ENCODE measurements around the gene UACA.

Gene UACA

GRCh38 chr15:70720228-70721016 lies 42.9 kb downstream of the UACA start:
- no peak for ATAC-seq
- TF ChIP-seq PPARA (CRISPR knock-in tag; IDR thresholded peaks at IDR 0.05; ENCODE audit: borderline replicate concordance) (no peak), ZC3H10 (CRISPR knock-in tag; IDR thresholded peaks at IDR 0.05) (no peak), ZNF70 (CRISPR knock-in tag; IDR thresholded peaks at IDR 0.05) (no peak), ISL1 (CRISPR knock-in tag; IDR thresholded peaks at IDR 0.05) (no peak)

GRCh38 chr15:70717237-70717793 lies 46.0 kb downstream of the UACA start:
- TF ChIP-seq SNAI2 (CRISPR knock-in tag; IDR thresholded peaks at IDR 0.05), result no peak
- TF ChIP-seq CSRNP3 (CRISPR knock-in tag; IDR thresholded peaks at IDR 0.05), result no peak
- no peak for TF ChIP-seq POU6F1 (CRISPR knock-in tag; IDR thresholded peaks at IDR 0.05; ENCODE audit: borderline replicate concordance, low read depth)
- no peak for TF ChIP-seq ZFP3 (CRISPR knock-in tag; IDR thresholded peaks at IDR 0.05)
- TF ChIP-seq ZFP30 (CRISPR knock-in tag; IDR thresholded peaks at IDR 0.05), result no peak
- TF ChIP-seq RARB (CRISPR knock-in tag; IDR thresholded peaks at IDR 0.05), result no peak
- TF ChIP-seq ZNF8 (CRISPR knock-in tag; IDR thresholded peaks at IDR 0.05), result no peak
- TF ChIP-seq OSR1 (CRISPR knock-in tag; IDR thresholded peaks at IDR 0.05), result no peak
- ATAC-seq, result no peak; the same call in 2 of the 3 replicates

- ATAC-seq, result peak; percentile 11; the same call in 2 of the 3 replicates
- TF ChIP-seq ZNF70 (CRISPR knock-in tag; IDR thresholded peaks at IDR 0.05), result no peak
- 0 out of 2 replicates have a peak, but pooled peaks have one; percentile 15 for TF ChIP-seq CREB5 (CRISPR knock-in tag; IDR thresholded peaks at IDR 0.05; ENCODE audit: low read depth)
- TF ChIP-seq ZC3H10 (CRISPR knock-in tag; IDR thresholded peaks at IDR 0.05), result no peak
- peak; percentile 58; the same call in 1 of the 2 replicates for TF ChIP-seq ZFP3 (CRISPR knock-in tag; IDR thresholded peaks at IDR 0.05)
- TF ChIP-seq POU6F1 (CRISPR knock-in tag; IDR thresholded peaks at IDR 0.05; ENCODE audit: borderline replicate concordance, low read depth), result no peak
Measured at GRCh38 chr15:70715840-70716485, 47.4 kb downstream of the UACA start.

GRCh38 chr15:70714565-70714964 lies 48.8 kb downstream of the UACA start:
- peak; percentile 57 for ATAC-seq
- no peak for TF ChIP-seq CSRNP3 (CRISPR knock-in tag; IDR thresholded peaks at IDR 0.05)
- no peak for TF ChIP-seq PATZ1 (CRISPR knock-in tag; IDR thresholded peaks at IDR 0.05; ENCODE audit: borderline replicate concordance)
- no peak for TF ChIP-seq GLIS3 (CRISPR knock-in tag; IDR thresholded peaks at IDR 0.05)
- TF ChIP-seq ZC3H10 (CRISPR knock-in tag; IDR thresholded peaks at IDR 0.05), result no peak
- no peak for TF ChIP-seq ESRRG (CRISPR knock-in tag; IDR thresholded peaks at IDR 0.05)
- no peak for TF ChIP-seq ARNTL (CRISPR knock-in tag; IDR thresholded peaks at IDR 0.05; ENCODE audit: borderline replicate concordance, low read depth)
- TF ChIP-seq TOX (CRISPR knock-in tag; IDR thresholded peaks at IDR 0.05; ENCODE audit: borderline replicate concordance), result no peak
- no peak for TF ChIP-seq BACH2 (CRISPR knock-in tag; IDR thresholded peaks at IDR 0.05; ENCODE audit: borderline replicate concordance)
- no peak for TF ChIP-seq ZNF70 (CRISPR knock-in tag; IDR thresholded peaks at IDR 0.05)
- no peak for TF ChIP-seq CSDC2 (CRISPR knock-in tag; IDR thresholded peaks at IDR 0.05)
- no peak for TF ChIP-seq OSR1 (CRISPR knock-in tag; IDR thresholded peaks at IDR 0.05)
- no peak for TF ChIP-seq RARB (CRISPR knock-in tag; IDR thresholded peaks at IDR 0.05)
- TF ChIP-seq CREB5 (CRISPR knock-in tag; IDR thresholded peaks at IDR 0.05; ENCODE audit: low read depth), result no peak
- TF ChIP-seq ZFP30 (CRISPR knock-in tag; IDR thresholded peaks at IDR 0.05), result no peak
- TF ChIP-seq TCF4 (CRISPR knock-in tag; IDR thresholded peaks at IDR 0.05; ENCODE audit: borderline replicate concordance), result no peak
- no peak for TF ChIP-seq ZNF8 (CRISPR knock-in tag; IDR thresholded peaks at IDR 0.05)
- TF ChIP-seq SNAI2 (CRISPR knock-in tag; IDR thresholded peaks at IDR 0.05), result no peak

All from SK-N-SH treated with all-trans-retinoic acid at 6 μM for 48 hours (cell line).